ENCODE results near the gene YEATS4. TPM values are rescaled to one million over a fixed set of nuclear protein-coding genes. Genes with fewer than 3 reads are reported as not detected.
A peak's percentile ranks its signal among the peaks of the same experiment; 100 is the strongest.

The YEATS4 gene
- total RNA-seq, 1 experiment from 2014 or later: 42.6 TPM

DNA sequence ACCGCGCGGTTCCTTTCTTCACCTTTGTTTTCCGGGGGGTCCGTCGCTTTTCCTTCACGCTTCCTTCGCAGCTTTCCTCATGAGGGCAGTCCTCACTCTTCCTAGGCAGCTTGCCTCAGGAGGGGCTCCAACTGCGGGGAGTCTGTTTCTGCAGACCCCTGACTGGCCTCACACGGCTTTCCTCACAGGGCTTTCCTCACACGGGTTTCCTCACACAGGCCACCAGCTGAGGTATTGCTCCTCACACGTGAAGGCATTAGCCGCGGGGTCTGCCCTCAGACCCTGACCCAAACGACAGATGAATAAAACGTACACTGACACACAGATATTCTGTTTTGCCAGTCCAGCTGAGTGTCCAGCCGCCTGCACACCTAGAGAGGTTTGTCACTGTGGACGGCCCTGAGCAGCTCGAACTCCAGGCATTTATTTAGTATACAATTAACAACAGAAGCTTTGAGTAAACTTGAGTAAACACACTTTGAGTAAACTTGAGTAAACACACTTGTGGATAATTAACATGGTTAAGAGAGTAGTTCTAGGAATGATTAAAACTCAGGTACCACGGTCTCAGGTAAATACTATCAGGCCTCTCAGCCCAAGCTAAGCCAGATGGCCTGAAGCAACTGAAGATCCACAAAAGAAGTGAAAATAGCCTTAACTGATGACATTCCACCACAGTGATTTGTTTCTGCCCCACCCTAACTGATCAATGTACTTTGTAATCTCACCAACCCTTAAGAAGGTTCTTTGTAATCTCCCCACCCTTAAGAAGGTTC lies 27.4 kb upstream of the YEATS4 start:
- BruUV-seq (replicated peaks): no TSS peak
- ChIA-PET POLR2A (interaction anchor here (1.0 to 1.5 kb wide), 5 partner anchors 8 to 35 kb away, joined by 3 to 7 read pairs (median 3); no protein-coding TSS in a partner anchor), CTCF (interaction anchor here (2.3 kb wide), 1 partner anchor 26 kb away, joined by 18 read pairs; no protein-coding TSS in a partner anchor)
- Mint-ChIP-seq H3K27ac (ENCODE audit: unreplicated experiment) (peak overlapping the region; percentile 79), H3K36me3 (ENCODE audit: insufficient read depth, unreplicated experiment) (peaks cover 60% of the 10 kb centered on the region), H3K4me3 (ENCODE audit: unreplicated experiment) (peak overlapping the region; percentile 97), H3K9me3 (ENCODE audit: unreplicated experiment) (no peaks in the 10 kb centered on the region), H3K27me3 (ENCODE audit: insufficient read depth, unreplicated experiment) (no peaks in the 10 kb centered on the region), H3K4me1 (ENCODE audit: low read depth, unreplicated experiment) (peaks cover 39% of the 10 kb centered on the region)
- Histone ChIP-seq H3K4me3 (ENCODE audit: low read depth, low read length) (peak overlapping the region; percentile 60), H3K9me3 (no peaks in the 10 kb centered on the region), H3K4me1 (peaks cover 32% of the 10 kb centered on the region), H3K36me3 (ENCODE audit: control insufficient read depth, insufficient read depth, low read length) (no peaks in the 10 kb centered on the region), H3K27me3 (replicated peaks; ENCODE audit: control insufficient read depth, insufficient read depth, low read length) (no peaks in the 10 kb centered on the region)
- TF ChIP-seq, protein P1, sequence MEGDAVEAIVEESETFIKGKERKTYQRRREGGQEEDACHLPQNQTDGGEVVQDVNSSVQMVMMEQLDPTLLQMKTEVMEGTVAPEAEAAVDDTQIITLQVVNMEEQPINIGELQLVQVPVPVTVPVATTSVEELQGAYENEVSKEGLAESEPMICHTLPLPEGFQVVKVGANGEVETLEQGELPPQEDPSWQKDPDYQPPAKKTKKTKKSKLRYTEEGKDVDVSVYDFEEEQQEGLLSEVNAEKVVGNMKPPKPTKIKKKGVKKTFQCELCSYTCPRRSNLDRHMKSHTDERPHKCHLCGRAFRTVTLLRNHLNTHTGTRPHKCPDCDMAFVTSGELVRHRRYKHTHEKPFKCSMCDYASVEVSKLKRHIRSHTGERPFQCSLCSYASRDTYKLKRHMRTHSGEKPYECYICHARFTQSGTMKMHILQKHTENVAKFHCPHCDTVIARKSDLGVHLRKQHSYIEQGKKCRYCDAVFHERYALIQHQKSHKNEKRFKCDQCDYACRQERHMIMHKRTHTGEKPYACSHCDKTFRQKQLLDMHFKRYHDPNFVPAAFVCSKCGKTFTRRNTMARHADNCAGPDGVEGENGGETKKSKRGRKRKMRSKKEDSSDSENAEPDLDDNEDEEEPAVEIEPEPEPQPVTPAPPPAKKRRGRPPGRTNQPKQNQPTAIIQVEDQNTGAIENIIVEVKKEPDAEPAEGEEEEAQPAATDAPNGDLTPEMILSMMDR (IDR thresholded peaks at IDR 0.05; ENCODE audit: insufficient read depth in 1 of 2, low read depth in 1 of 2, low read length in 1 of 2, severe bottlenecking in 1 of 2, unreplicated experiment in 1 of 2): no peak
- peak; percentile 82 to 83 for DNase-seq
- intact Hi-C loops (cut with micrococcal nuclease; ENCODE audit: unreplicated experiment): loop anchor here (1.0 to 10.0 kb wide), 6 partner anchors 28 to 403 kb away; partner anchors contain the start of gene RAB3IP

DNA sequence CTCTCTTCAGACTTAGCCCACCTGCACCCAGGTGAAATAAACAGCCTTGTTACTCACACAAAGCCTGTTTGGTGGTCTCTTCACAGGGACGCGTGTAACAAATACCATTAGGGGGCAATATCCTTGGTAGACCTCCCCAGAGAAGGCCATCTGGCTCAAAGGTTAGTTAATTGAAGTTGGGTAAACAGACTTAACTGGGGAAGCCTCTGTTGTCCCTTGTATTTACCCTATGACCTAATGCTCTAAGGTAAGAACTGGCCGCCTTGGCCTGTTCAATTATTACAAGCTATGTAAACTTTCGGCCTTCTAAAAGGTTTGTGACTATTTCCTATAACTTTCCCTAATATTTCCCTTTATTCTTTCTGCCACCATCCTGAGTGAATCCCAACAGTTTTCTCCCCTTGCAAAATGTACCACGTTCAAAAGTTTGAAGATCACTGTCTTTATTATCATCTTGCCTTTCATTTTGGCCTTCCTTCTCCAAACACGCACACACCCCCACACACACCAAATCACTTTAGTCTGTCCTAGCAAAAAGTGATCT lies 26.7 kb upstream of the YEATS4 start:
- no peaks in the 10 kb centered on the region for H3K36me3 ChIP-seq (ENCODE audit: control insufficient read depth, insufficient read depth, low read length)
- CTCF ChIA-PET: interaction anchor here (0.6 to 2.3 kb wide), 5 partner anchors 9 to 1244 kb away, joined by 3 to 18 read pairs (median 3); no protein-coding TSS in a partner anchor
- Mint-ChIP-seq H3K27ac (ENCODE audit: unreplicated experiment) (peak overlapping the region; percentile 79), H3K27me3 (ENCODE audit: insufficient read depth, unreplicated experiment) (no peaks in the 10 kb centered on the region), H3K36me3 (ENCODE audit: insufficient read depth, unreplicated experiment) (peaks cover 52% of the 10 kb centered on the region), H3K9me3 (ENCODE audit: unreplicated experiment) (no peaks in the 10 kb centered on the region), H3K4me3 (ENCODE audit: unreplicated experiment) (peak overlapping the region; percentile 97), H3K4me1 (ENCODE audit: low read depth, unreplicated experiment) (peaks cover 42% of the 10 kb centered on the region)
- POLR2A ChIA-PET: interaction anchor here (0.6 to 1.4 kb wide), 9 partner anchors 8 to 525 kb away, joined by 3 to 18 read pairs (median 4); partner anchors contain the start of gene MDM2
- peak; percentile 84 to 85 for DNase-seq
- H3K27me3 ChIP-seq (replicated peaks; ENCODE audit: control insufficient read depth, insufficient read depth, low read length): no peaks in the 10 kb centered on the region
- peaks cover 32% of the 10 kb centered on the region for H3K4me1 ChIP-seq
- BruUV-seq (replicated peaks): no TSS peak
- intact Hi-C loops (cut with micrococcal nuclease; ENCODE audit: unreplicated experiment): loop anchor here (1.0 to 10.0 kb wide), 6 partner anchors 27 to 402 kb away; partner anchors contain the start of gene RAB3IP
- H3K9me3 ChIP-seq: no peaks in the 10 kb centered on the region
- peak overlapping the region; percentile 25 for H3K4me3 ChIP-seq (ENCODE audit: low read depth, low read length)
- TF ChIP-seq, protein P1 (IDR thresholded peaks at IDR 0.05; ENCODE audit: insufficient read depth in 1 of 2, low read depth in 1 of 2, low read length in 1 of 2, severe bottlenecking in 1 of 2, unreplicated experiment in 1 of 2): no peak

DNA sequence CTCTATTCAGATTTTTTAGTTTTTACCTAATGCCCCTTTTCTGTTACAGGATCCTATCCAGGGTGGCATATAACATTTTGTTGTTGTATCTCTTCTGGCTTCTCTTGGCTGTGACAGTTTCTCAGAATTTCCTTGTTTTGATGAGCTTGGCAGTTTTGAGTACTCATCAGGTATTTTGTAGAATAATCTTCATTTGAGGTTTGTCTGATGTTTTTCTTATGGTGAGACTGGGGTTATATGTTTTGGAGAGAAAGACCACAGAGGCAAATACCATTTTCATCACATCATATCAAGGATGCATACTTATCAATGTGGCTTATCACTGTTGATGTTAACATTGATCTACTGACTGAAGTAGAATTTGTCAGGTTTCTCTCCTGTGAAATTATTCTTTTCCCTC lies 25.4 kb upstream of the YEATS4 start:
- Histone ChIP-seq H3K36me3 (ENCODE audit: control insufficient read depth, insufficient read depth, low read length) (no peaks in the 10 kb centered on the region), H3K4me1 (peaks cover 35% of the 10 kb centered on the region), H3K4me3 (ENCODE audit: low read depth, low read length) (no peak overlapping the region), H3K9me3 (no peaks in the 10 kb centered on the region), H3K27me3 (replicated peaks; ENCODE audit: control insufficient read depth, insufficient read depth, low read length) (no peaks in the 10 kb centered on the region)
- Mint-ChIP-seq H3K36me3 (ENCODE audit: insufficient read depth, unreplicated experiment) (peaks cover 40% of the 10 kb centered on the region), H3K27ac (ENCODE audit: unreplicated experiment) (peak overlapping the region; percentile 77), H3K4me1 (ENCODE audit: low read depth, unreplicated experiment) (peaks cover 40% of the 10 kb centered on the region), H3K27me3 (ENCODE audit: insufficient read depth, unreplicated experiment) (no peaks in the 10 kb centered on the region), H3K4me3 (ENCODE audit: unreplicated experiment) (peak overlapping the region; percentile 45), H3K9me3 (ENCODE audit: unreplicated experiment) (no peaks in the 10 kb centered on the region)
- intact Hi-C loops (cut with micrococcal nuclease; ENCODE audit: unreplicated experiment): loop anchor here (10.0 kb wide), 2 partner anchors 179 to 401 kb away; partner anchors contain the start of gene RAB3IP
- ChIA-PET POLR2A (interaction anchor here (1.3 kb wide), 1 partner anchor 26 kb away, joined by 4 read pairs; no protein-coding TSS in a partner anchor), CTCF (interaction anchor here (1.0 to 2.3 kb wide), 2 partner anchors 23 kb away, joined by 3 to 18 read pairs; no protein-coding TSS in a partner anchor)
- no peak for DNase-seq
- no TSS peak for BruUV-seq (replicated peaks)
- TF ChIP-seq, protein P1 (IDR thresholded peaks at IDR 0.05; ENCODE audit: insufficient read depth in 1 of 2, low read depth in 1 of 2, low read length in 1 of 2, severe bottlenecking in 1 of 2, unreplicated experiment in 1 of 2): no peak

Data from Caco-2 (cell line).